ENCODE measurements around the gene IFITM2.

IFITM2 gene

GRCh38 chr11:291281-292210 lies 16.1 kb upstream of the IFITM2 start:
- FAIRE-seq (no peak), DNase-seq (ENCODE audit: insufficient read length, low spot score) (no peak)

DNA sequence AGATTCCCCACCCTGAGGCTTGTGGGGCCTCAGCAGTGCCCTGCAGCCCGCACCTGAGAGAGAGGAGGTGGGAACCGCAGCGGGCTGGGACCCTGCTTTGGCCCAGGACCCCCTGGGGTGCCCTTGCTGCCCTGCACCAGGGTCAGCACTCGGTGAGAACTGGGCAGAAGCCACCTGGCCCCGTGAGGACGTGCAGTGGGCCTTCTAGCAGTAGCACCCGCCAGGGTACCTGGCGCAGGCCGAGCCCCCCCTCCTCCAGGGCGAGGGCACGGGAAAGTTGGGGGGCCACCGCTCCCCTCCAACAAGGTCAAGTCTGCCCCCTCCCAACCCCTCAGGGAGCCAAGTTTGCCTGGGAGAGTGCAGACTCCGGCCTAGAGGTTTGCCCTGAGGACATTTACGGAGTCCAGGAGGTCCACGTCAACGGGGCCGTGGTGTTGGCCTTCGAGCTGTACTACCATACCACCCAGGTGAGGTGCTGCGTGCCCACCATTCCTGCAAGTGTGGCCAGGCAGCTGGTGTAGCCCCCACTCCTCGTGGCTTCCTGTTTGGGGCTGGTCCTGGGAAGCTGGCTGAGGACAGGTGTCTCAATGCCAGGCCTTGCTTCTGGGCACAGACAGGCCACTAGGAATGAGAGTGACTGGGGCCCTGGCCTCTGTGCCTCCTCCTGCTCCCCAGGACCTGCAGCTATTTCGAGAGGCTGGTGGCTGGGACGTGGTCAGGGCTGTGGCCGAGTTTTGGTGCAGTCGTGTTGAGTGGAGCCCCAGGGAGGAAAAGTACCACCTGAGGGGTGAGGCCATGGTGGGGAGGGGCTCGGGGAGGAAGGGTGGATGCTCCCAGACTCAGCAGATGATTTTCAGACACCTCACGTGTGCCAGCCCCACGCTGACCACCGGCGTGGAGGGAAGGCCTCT lies 15.2 kb upstream of the IFITM2 start:
- no peak for DNase-seq (ENCODE audit: insufficient read length, low spot score)
- FAIRE-seq: no peak

GRCh38 chr11:293271-293851 lies 14.3 kb upstream of the IFITM2 start:
- no peak for DNase-seq (ENCODE audit: insufficient read length, low spot score)
- FAIRE-seq: no peak

DNA sequence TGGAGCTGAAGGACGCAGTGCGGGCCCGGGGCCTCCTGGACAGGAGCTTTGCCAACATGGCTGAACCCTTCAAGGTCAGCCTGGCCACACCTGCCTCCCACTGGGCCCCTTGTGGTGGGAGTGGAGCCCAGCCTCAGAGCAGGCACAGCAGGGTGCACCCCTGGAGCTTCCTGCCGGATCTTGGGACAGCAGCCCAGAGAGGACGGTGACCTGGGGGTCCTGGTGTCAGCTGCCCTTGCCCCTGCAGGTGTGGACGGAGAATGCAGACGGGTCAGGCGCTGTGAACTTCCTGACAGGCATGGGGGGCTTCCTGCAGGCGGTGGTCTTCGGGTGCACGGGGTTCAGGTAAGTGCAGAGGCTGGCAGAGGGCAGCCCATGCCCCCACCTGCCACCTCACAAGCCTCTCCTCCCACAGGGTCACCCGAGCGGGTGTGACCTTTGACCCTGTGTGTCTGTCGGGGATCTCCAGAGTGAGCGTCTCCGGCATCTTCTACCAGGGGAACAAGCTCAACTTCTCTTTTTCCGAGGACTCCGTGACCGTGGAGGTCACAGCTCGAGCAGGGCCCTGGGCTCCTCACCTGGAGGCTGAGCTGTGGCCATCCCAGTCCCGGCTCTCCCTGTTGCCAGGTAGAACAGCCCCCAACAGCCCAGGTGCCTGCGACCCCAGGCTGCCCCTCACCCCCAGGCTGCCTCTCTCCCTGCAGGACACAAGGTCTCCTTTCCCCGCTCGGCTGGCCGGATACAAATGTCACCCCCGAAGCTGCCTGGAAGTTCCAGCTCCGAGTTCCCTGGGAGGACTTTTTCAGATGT lies 13.6 kb upstream of the IFITM2 start:
- FAIRE-seq (no peak), DNase-seq (ENCODE audit: insufficient read length, low spot score) (no peak)

GRCh38 chr11:294780-295179 lies 12.8 kb upstream of the IFITM2 start:
- DNase-seq (ENCODE audit: insufficient read length, low spot score): no peak
- FAIRE-seq: no peak

DNA sequence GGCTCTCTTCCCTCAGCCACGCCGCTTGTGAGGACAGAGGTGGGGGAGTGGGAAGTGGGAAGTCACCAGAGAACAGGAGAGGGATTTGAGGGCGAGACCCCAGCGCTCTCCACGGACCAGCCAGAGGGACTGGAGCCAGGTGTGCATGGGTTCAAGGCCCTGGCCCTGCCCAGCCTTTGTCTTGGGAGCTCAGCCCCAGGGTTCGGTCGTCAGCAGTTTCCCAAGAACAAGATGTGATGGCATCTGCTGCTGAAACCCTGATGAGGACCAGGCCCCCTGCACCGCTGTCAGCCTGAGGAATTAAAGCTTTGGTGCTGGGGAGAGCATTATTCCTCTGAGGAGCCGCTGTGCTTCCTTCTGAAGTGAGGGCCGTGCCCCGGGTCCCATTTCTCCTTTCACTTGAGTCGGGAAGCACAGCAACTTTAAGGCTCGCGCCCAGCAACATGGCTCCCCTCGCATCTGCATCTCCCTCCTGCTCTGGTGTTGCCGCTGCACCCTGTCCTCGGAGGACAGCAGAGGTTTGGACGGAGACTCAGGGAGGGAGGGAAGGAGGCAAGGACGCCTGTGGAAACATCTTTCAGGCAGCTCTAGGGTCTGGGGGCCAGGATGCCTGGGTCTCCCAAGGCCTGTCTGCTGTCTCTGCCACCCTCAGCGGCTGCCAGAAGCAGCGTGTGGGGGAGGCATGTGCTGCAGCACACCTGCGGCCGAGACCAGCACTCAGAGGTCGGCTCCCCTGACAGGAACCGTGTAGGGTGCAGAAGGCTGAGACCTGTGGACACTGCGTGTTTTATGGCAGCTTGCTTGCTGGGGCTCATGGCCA lies 12.1 kb upstream of the IFITM2 start:
- no peak for FAIRE-seq

GRCh38 chr11:296171-297050 lies 11.2 kb upstream of the IFITM2 start:
- DNase-seq (ENCODE audit: insufficient read length, low spot score): no peak
- no peak for FAIRE-seq

More for the DNA sequence above, 12.1 kb upstream of the IFITM2 start:
- no peak for DNase-seq (ENCODE audit: insufficient read length, low spot score)

DNA sequence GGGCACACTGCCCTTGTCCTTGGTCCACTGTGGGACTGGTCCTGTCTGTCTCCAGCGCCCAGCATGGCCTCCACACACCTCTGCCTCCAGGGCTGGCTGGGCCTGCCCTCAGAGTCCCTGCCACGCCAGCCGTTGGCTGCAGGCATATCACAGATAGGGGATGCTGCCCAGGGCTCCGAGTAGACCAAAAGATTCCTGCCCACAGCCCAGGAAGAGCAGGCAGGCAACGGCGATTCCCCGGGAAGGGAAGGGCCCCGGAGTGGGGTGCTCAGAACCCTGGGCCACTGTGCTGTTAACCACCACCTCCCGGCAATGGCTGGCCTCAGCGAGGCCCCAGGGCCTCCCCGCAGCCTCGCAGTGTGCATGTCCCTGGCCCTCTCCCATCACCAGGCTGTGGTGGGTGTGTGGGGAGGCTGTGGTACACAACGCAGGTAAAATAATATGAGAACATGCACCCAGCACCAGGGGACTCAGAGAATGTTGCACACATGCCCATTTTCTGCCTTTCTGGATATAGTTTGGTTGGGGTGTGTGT lies 10.5 kb upstream of the IFITM2 start:
- FAIRE-seq (no peak), DNase-seq (ENCODE audit: insufficient read length, low spot score) (no peak)

GRCh38 chr11:297586-298405 lies 9.8 kb upstream of the IFITM2 start:
- FAIRE-seq: no peak
- no peak for DNase-seq (ENCODE audit: insufficient read length, low spot score)

DNA sequence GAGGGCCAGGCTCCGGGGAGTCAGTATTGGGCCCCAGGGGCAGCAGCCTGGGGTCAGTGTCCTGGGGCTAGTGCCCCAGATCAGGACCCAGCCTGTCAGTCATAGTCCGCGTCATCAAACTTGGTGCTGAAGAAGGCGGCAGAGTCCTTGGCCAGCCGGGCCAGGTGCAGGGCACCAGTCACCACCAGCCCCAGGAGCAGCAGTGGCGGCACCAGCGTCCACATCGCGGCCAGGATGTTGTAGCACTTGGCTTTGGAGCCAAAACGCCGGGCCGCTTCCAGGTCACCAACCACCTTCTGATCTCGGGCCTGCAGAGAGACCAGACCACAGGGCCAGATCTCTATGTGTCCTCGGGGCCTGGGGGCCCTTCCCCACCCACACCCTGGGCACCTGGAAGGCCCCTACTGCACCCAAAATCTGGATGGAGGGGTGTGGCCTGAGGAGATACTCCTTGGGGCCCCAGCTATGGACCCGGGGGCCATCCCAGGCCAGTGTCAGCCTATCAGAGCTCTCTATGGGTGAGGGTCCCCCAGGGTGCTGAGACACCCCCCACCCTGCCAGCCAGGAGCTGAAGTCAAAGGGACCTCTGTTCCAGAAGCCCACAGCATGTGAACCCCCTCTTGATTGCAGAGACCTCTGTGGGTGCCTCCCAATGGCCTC lies 9.1 kb upstream of the IFITM2 start:
- DNase-seq (ENCODE audit: insufficient read length, low spot score) (no peak), FAIRE-seq (no peak)

DNA sequence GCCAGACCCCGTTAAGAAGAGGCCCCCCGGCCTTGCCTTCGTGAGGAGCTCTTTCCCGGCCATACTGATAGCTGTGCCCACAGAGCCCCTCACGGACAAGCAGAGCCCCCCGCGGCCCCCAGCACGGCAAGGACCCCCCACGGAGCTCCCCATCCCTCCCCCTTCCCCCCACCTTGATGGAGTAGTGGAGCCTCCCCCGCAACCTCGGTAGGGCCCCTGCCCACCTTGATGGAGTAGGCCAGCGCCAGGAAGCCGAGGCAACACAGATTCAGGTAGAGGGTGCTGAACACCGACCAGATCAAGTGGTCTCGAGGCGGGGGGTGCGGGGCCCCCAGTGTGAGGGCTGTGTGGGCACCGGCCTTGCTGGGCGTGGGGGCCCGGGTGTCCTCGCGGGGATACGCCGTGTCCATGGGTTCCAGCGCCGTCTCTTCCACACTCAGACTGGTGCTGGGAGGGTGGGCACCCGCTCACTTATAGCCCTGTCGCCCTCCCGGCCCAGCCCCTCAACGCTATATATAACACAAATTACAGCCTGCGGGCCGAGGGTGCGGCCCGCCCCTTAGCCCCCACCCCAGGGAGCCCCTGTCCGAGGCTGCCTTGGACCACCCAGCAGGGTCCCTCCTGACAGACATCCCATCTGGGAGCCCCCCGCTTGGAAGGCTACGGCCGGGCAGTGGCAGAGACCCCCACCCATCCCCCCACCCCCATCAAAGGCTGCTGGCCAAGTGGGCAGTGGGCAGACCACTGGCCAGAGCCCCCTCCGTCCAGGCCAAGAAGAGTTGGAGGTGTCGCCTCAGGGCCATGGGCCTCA lies 8.3 kb upstream of the IFITM2 start, which contains the start of gene IFITM5:
TSS of gene IFITM5 (minus strand) at position 446 of the 811 bp plus-strand sequence. CDS start at position 410, 36 bp downstream.
- DNase-seq (ENCODE audit: insufficient read length, low spot score): no peak
- no peak for FAIRE-seq

DNA sequence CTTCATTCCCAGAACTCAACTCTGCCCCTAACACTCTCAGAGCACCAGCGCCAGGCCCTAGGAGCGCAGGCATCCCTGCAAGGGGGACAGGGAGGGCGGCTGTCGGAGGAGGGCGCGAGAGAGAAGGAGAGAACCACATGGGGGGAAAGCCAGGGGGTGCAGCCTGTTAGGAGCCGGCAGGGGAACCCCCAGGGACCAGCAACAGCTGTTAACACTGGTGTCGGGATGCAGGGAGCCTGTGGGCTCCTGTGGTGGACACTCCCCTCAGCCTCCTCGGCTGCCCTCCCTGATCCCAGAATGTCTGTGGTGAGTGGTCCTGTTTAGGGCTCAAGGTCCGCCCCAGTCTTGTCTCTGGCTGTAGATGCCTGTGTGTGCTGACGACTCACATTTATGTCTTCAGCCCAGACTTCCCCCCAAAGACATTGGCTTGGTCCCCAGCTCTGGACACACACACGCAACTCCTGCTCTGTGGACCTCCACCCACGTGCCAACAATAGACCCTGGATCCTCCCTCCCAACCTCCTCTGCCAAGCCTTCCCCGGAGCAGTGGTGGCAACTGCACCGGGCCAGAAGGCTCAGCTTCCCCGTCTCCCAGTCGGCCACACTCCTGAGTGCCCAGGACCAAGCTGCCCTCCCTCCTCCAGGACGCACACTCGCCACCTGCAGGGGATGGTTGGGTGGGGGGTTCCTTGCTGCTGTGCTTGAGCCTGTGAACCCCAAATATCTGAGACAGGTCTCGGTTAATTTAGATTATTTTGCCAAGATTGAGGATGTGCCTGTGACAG lies 7.5 kb upstream of the IFITM2 start:
- DNase-seq (ENCODE audit: insufficient read length, low spot score) (no peak), FAIRE-seq (no peak)

DNA sequence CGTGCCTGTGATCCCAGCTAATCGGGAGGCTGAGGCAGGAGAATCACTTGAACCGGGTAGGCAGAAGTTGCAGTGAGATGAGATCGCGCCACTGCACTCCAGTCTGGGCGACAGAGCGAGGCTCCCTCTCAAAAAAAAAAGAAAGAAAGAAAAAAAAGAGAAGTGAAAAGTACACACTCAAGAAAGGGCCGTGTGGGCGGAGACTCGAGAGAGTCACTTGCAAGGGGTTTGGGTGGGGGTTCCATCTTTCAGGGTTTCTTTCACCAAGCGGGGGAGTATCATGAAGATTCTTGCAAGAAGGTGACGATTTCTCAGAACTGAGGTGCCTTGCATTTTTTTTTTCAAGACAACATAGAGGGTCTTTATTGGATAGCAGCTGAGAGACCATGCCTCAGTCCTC lies 4.3 kb upstream of the IFITM2 start:
- no peak for FAIRE-seq
- DNase-seq (ENCODE audit: insufficient read length, low spot score): no peak

- FAIRE-seq: no peak
- no peak for DNase-seq (ENCODE audit: insufficient read length, low spot score)
Observed at GRCh38 chr11:304061-304506, 3.5 kb upstream of the IFITM2 start.

All from GM19239 (cell line).